Inflammatory macrophage treated with lipopolysaccharide for 1 hour (primary cell): Measurements from ENCODE around the gene SHB.

ENCODE experiments used
- DNase-seq, 2 donors: peaks; one replicate each; pipeline ENCODE4 v3.0.0-alpha.2; 2020 to 2022

SHB gene

DNA sequence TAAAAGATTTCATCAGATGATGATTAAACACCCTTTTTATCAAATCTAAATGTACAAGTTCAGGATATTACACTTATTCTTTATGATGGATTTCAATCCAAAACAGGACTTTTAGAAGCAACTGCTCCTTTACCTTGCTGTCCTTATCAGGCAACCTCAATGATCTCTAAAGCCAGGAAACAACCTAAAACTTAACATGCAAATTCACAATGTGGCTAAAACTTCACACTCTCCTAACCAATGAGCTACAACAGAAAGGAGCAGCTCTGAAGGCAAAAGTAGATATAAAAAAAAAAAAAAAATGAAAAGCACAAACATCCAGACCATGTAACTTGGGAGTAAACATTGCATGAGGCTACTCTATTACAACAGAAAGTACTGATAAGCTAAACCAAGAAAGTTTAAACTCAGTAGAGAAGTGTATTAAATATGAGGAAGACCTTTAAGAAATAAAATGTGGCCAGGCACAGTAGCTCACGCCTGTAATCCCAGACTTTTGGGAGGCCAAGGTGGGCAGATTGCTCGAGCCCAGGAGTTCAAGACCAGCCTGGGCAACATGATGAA, 188.0 kb downstream of the SHB start:
- no peak for DNase-seq

DNA sequence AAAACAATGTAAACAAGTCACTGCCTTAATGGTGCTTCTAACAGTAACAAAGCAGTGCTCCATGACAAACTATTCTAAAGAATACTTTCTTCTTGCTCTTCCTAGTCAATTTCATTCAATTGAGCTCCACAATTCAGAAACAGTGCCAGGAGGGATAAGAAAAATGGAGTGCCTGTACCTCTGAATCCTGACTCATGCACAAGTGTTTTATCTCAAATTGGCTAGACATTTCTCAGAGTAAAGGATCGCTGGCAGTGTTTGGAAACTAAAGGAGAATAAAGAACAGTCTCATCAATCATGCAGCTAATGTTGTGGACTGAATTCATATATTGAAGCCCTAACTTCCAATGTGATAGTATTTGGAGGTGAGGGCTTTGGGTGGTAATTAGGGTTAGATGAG, 192.7 kb downstream of the SHB start:
- DNase-seq = no peak

DNA sequence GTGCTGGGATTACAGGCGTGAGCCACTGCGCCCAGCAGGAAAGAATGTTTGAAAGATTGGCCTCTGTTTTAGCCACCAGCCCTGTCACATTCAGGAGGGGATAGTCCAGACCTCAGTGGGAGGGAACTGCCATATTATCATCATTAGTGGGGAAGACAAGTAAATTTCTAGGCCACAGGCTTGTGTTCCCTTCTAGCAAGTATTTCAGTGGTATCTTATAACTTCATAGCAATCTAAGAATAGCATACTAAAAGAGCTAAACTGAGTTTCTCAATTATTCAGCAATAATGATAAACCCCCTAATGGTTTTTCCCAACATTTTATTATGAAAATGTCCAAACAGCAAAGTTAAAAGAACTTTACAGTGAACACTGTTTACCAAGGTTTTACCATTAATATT, 195.1 kb downstream of the SHB start:
- DNase-seq = no peak

DNA sequence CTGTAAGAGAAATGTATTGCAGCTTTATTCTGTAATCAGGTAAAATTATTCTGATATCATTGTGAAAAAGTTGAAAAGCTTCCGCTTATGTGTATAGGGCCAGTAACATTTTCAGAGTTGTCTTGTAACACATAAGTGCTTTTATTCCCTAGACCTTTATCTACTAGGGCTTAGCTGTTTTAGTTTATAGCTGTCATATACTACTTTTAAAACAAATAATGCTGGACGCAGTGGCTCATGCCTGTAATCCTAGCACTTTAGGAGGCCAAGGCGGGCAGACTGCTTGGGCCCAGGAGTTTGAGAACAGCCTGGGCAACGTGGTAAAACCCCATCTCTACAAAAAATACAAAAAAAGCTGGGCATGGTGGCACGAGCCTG, 198.2 kb downstream of the SHB start:
- no peak for DNase-seq

DNA sequence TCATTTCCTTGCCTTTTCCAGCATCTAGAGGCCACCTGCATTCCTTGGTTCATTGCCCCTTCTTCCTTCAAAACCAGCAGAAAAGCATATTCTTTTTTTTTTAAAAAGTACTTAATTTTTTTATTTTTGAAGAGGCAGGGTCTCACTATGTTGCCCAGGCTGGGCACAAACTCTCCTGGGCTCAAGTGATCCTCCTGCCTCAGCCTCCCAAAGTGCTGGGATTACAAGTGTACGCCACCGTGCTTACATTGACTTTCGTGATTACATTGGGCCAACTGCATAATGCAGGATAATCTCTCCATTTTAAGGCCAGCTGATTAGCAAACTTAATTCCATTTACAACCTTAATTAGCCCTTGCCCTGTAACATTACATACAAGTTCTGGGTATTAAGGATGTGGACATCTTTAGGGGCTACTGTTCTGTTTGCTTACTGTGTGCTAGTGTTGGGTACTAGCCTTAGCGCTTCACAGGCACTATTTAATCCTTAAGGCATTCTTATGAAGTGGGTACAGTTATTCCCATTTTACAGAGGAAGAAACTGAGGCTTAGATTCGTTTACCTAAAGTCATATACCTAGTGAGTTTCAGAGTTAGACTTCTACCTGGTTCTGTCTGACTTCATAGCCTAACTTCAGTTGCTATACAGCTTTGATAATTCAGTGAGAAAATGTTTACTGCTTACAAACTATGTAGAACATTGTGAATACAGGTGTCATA, 198.8 kb downstream of the SHB start:
- DNase-seq = no peak
